ENCODE measurements around the gene CDC45.
"Not testable (repeated sequence)": the region's sequence is repeated elsewhere in the genome, so short reads cannot be mapped to it uniquely, and the experiment has no call there.

Gene CDC45

GRCh38 chr22:19526076-19526701 lies 46.5 kb downstream of the CDC45 start:
- DNase-seq (ENCODE audit: low read depth in 1 of 2, low spot score in 1 of 2), result no peak

- DNase-seq (ENCODE audit: low read depth in 1 of 2, low spot score in 1 of 2), result no peak
Observed at GRCh38 chr22:19526702-19527111, 47.0 kb downstream of the CDC45 start.

- no peak for DNase-seq (ENCODE audit: low read depth in 1 of 2, low spot score in 1 of 2)
Observed at GRCh38 chr22:19527321-19527721, 47.6 kb downstream of the CDC45 start.

- no peak for DNase-seq (ENCODE audit: low read depth in 1 of 2, low spot score in 1 of 2)
Observed at GRCh38 chr22:19527861-19528417, 48.2 kb downstream of the CDC45 start.

- DNase-seq (ENCODE audit: low read depth in 1 of 2, low spot score in 1 of 2), result no peak
Observed at GRCh38 chr22:19529811-19530210, 50.1 kb downstream of the CDC45 start.

GRCh38 chr22:19530751-19531150 lies 51.0 kb downstream of the CDC45 start:
- no peak for DNase-seq (ENCODE audit: low read depth in 1 of 2, low spot score in 1 of 2)

GRCh38 chr22:19531327-19531726 lies 51.6 kb downstream of the CDC45 start:
- DNase-seq (ENCODE audit: low read depth in 1 of 2, low spot score in 1 of 2), result not testable (repeated sequence)

- no peak for DNase-seq (ENCODE audit: low read depth in 1 of 2, low spot score in 1 of 2)
Observed at GRCh38 chr22:19533049-19533626, 53.4 kb downstream of the CDC45 start.

- DNase-seq (ENCODE audit: low read depth in 1 of 2, low spot score in 1 of 2), result no peak
Observed at GRCh38 chr22:19533857-19534256, 54.1 kb downstream of the CDC45 start.

- DNase-seq (ENCODE audit: low read depth in 1 of 2, low spot score in 1 of 2), result no peak
Observed at GRCh38 chr22:19535001-19535400, 55.3 kb downstream of the CDC45 start.

GRCh38 chr22:19536564-19536963 lies 56.8 kb downstream of the CDC45 start:
- DNase-seq (ENCODE audit: low read depth in 1 of 2, low spot score in 1 of 2), result no peak

- no peak for DNase-seq (ENCODE audit: low read depth in 1 of 2, low spot score in 1 of 2)
Observed at GRCh38 chr22:19537941-19538488, 58.3 kb downstream of the CDC45 start.

- DNase-seq (ENCODE audit: low read depth in 1 of 2, low spot score in 1 of 2), result no peak
Observed at GRCh38 chr22:19540394-19540793, 60.7 kb downstream of the CDC45 start.

- no peak for DNase-seq (ENCODE audit: low read depth in 1 of 2, low spot score in 1 of 2)
Observed at GRCh38 chr22:19543970-19544708, 64.4 kb downstream of the CDC45 start.

GRCh38 chr22:19545935-19546207 lies 66.2 kb downstream of the CDC45 start:
- no peak for DNase-seq (ENCODE audit: low read depth in 1 of 2, low spot score in 1 of 2)

GRCh38 chr22:19546680-19547079 lies 67.0 kb downstream of the CDC45 start:
- no peak for DNase-seq (ENCODE audit: low read depth in 1 of 2, low spot score in 1 of 2)

GRCh38 chr22:19547620-19548019 lies 67.9 kb downstream of the CDC45 start:
- no peak for DNase-seq (ENCODE audit: low read depth in 1 of 2, low spot score in 1 of 2)

GRCh38 chr22:19548427-19548826 lies 68.7 kb downstream of the CDC45 start:
- not testable (repeated sequence) for DNase-seq (ENCODE audit: low read depth in 1 of 2, low spot score in 1 of 2)

- no peak for DNase-seq (ENCODE audit: low read depth in 1 of 2, low spot score in 1 of 2)
Observed at GRCh38 chr22:19548964-19549363, 69.2 kb downstream of the CDC45 start.

- DNase-seq (ENCODE audit: low read depth in 1 of 2, low spot score in 1 of 2), result no peak
Observed at GRCh38 chr22:19549428-19549827, 69.7 kb downstream of the CDC45 start.

- no peak for DNase-seq (ENCODE audit: low read depth in 1 of 2, low spot score in 1 of 2)
Observed at GRCh38 chr22:19550382-19550781, 70.7 kb downstream of the CDC45 start.

GRCh38 chr22:19553201-19553600 lies 73.5 kb downstream of the CDC45 start:
- DNase-seq (ENCODE audit: low read depth in 1 of 2, low spot score in 1 of 2), result no peak
